RWPE1 (cell line): ENCODE data around the gene DACH2.

Source experiments
- CTCF ChIA-PET: fragments of 350-600 bp; sonication (Branson Sonifier 250); formaldehyde crosslinking; extraction: SDS; loops from one replicate; lab custom pipeline; 2021; lab: Yijun Ruan, JAX
- POLR2A ChIA-PET: fragments of 400-600 bp; formaldehyde crosslinking; extraction: SDS; loops from one replicate; lab custom pipeline; 2020; ENCODE audit warnings: antibody characterized with exemption; ENCODE audit not compliant: low non-redundant PET; lab: Yijun Ruan, JAX
- DNase-seq: peaks from one replicate; pipeline ENCODE4 v3.0.0; 2012; ENCODE audit warnings: low spot score
- H3K27ac ChIP-seq: fragments of 450-650 bp; 2 replicates; pipeline ENCODE4 v1.5.1; 2017
- CTCF ChIP-seq: fragments of 450-650 bp; conservative IDR thresholded peaks from 2 replicates; pipeline ENCODE4 v1.5.1; 2017; ENCODE audit warnings: low read depth, mild to moderate bottlenecking

DACH2 gene

GRCh38 chrX:86348669-86349068 lies 200.4 kb downstream of the DACH2 start:
- TF ChIP-seq CTCF: no peak
- no peak overlapping the region for H3K27ac ChIP-seq
- no peak for DNase-seq
- CTCF ChIA-PET: no interaction called here
- POLR2A ChIA-PET: no interaction called here

- POLR2A ChIA-PET: no interaction called here
- H3K27ac ChIP-seq: no peak overlapping the region
- no peak for DNase-seq
- TF ChIP-seq CTCF: no peak
- CTCF ChIA-PET: no interaction called here
These were observed 200.9 kb downstream of the DACH2 start for GRCh38 chrX:86349115-86349514.

GRCh38 chrX:86369847-86370630 lies 221.8 kb downstream of the DACH2 start:
- DNase-seq: no peak
- no peak for TF ChIP-seq CTCF
- CTCF ChIA-PET: no interaction called here
- H3K27ac ChIP-seq: no peak overlapping the region
- POLR2A ChIA-PET: no interaction called here

- ChIA-PET CTCF (no interaction called here), POLR2A (no interaction called here)
- DNase-seq: no peak
These were observed 222.7 kb downstream of the DACH2 start for GRCh38 chrX:86370927-86371326.

GRCh38 chrX:86379209-86379608 lies 231.0 kb downstream of the DACH2 start:
- ChIA-PET CTCF (no interaction called here), POLR2A (no interaction called here)
- H3K27ac ChIP-seq: no peak overlapping the region
- TF ChIP-seq CTCF: no peak
- no peak for DNase-seq

More at GRCh38 chrX:86370927-86371326, 222.7 kb downstream of the DACH2 start:
- no peak for TF ChIP-seq CTCF
- no peak overlapping the region for H3K27ac ChIP-seq

GRCh38 chrX:86383681-86384540 lies 235.7 kb downstream of the DACH2 start:
- TF ChIP-seq CTCF: no peak
- ChIA-PET POLR2A (no interaction called here), CTCF (no interaction called here)
- DNase-seq: no peak
- no peak overlapping the region for H3K27ac ChIP-seq
